ENCODE results near the gene FCHO1. TPM values are rescaled to one million over a fixed set of nuclear protein-coding genes. Genes with fewer than 3 reads are reported as not detected.
A peak's percentile ranks its signal among the peaks of the same experiment; 100 is the strongest.

Gene FCHO1
- total and polyA plus RNA-seq, 10 of the 15 experiments (the other 5 are each of a cell fraction or from before 2014, with no cell fraction given) = 0.14 to 45.8 (median 15.8) TPM

GRCh38 chr19:17831419-17831888, 80.2 kb downstream of the FCHO1 start:
- Histone ChIP-seq H2AFZ (ENCODE audit: control insufficient read depth, low read depth, low read length) (no peak overlapping the region), H3K79me2 (ENCODE audit: control insufficient read depth, insufficient read depth, low read length) (no peaks in the 10 kb centered on the region)

More at GRCh38 chr19:17831419-17831888, 80.2 kb downstream of the FCHO1 start:
- CTCF ChIA-PET = no interaction called here
- peaks cover 6 to 13% of the 10 kb centered on the region in 2 experiments for H3K36me3 ChIP-seq (ENCODE audit: control insufficient read depth in 2 of 2, insufficient read depth in 2 of 2, low read length in 1 of 2)
- H3K27ac ChIP-seq (ENCODE audit: control insufficient read depth, insufficient read depth) = no peak overlapping the region
- POLR2A ChIA-PET = no interaction called here
- WGBS (ENCODE audit: insufficient coverage, insufficient replicate concordance, low lambda C conversion rate, missing lambda C conversion rate) = 96% methylated on average over 24 of the region's 25 CpGs
- no peak overlapping the region for H3K4me3 ChIP-seq
- RAD21 ChIA-PET (ENCODE audit: unreplicated experiment) = no interaction called here
- DNase-seq (ENCODE audit: low read depth, low spot score) = no peak
- no peak for ATAC-seq
- H3K4me2 ChIP-seq (ENCODE audit: control insufficient read depth, insufficient read depth) = no peak overlapping the region
- H3K9me3 ChIP-seq (replicated peaks; ENCODE audit: control insufficient read depth, insufficient read depth, low read length) = no peaks in the 10 kb centered on the region; the same call in 2 of the 3 replicates
- no peaks in the 10 kb centered on the region for H4K20me1 ChIP-seq (ENCODE audit: control insufficient read depth, insufficient read depth)
- intact Hi-C loops (cut with micrococcal nuclease; ENCODE audit: unreplicated experiment) (no loop called here), in situ Hi-C loops (cut with MboI) (no loop called here)
- H3K4me1 ChIP-seq (ENCODE audit: control insufficient read depth, insufficient read depth, low read length) = no peaks in the 10 kb centered on the region
- no TSS peak for BruUV-seq (replicated peaks)
- no peaks in the 10 kb centered on the region for H3K27me3 ChIP-seq (replicated peaks in 1 of 2; ENCODE audit: control insufficient read depth in 2 of 2, insufficient read depth in 2 of 2, low read length in 1 of 2)
- SMC1A ChIA-PET (ENCODE audit: uncharacterized antibody, unreplicated experiment) = no interaction called here
- no peak for FAIRE-seq
- TF ChIP-seq ZNF622 (IDR thresholded peaks at IDR 0.05) (no peak), CEBPB (IDR thresholded peaks at IDR 0.05; ENCODE audit: borderline replicate concordance in 1 of 2, low read depth in 2 of 2, low read length in 2 of 2) (no peak), NBN (IDR thresholded peaks at IDR 0.05) (no peak), CTCF (IDR thresholded peaks at IDR 0.05 in 2 of 3, conservative IDR thresholded peaks at IDR 0.05 in 1 of 3; ENCODE audit: control insufficient read depth in 2 of 3, extremely low read depth in 1 of 3, insufficient read depth in 1 of 3, low read depth in 3 of 3, low read length in 3 of 3) (no peak), POLR2A (IDR thresholded peaks at IDR 0.05; ENCODE audit: low read depth, low read length) (peak; percentile 21; the same call in 1 of the 2 replicates), MEF2B (IDR thresholded peaks at IDR 0.05; ENCODE audit: partially characterized antibody, poor library complexity, severe bottlenecking) (no peak), NFYB (IDR thresholded peaks at IDR 0.05; ENCODE audit: insufficient read depth, low read depth, low read length) (no peak)
- H3K9ac ChIP-seq (ENCODE audit: control insufficient read depth, insufficient read depth, low read length) = no peak overlapping the region

All from GM12878 (cell line).